ACC112 (cell line): ENCODE data around the gene CCDC169.

Experiments used
- H2AFZ ChIP-seq: fragments of 200-600 bp; sonication (generic); one replicate; pipeline ENCODE4 v1.6.0; 2017; ENCODE audit warnings: antibody characterized with exemption, low read length; ENCODE audit not compliant: unreplicated experiment
- H3K27ac ChIP-seq: fragments of 200-600 bp; sonication (generic); 2 replicates; pipeline ENCODE4 v1.5.1; 2014; ENCODE audit warnings: low read depth, mild to moderate bottlenecking, antibody characterized with exemption, low read length, moderate library complexity
- H3K27me3 ChIP-seq: fragments of 200-600 bp; sonication (generic); 2 replicates; pipeline ENCODE4 v1.6.1; 2014; ENCODE audit warnings: mild to moderate bottlenecking, antibody characterized with exemption, low read length, moderate library complexity, mixed read lengths; ENCODE audit not compliant: insufficient read depth
- H3K36me3 ChIP-seq: fragments of 200-600 bp; sonication (generic); 2 replicates; pipeline ENCODE4 v1.6.1; 2016; ENCODE audit warnings: mild to moderate bottlenecking, antibody characterized with exemption, low read length, moderate library complexity, mixed read lengths; ENCODE audit not compliant: insufficient read depth
- H3K4me1 ChIP-seq: fragments of 200-600 bp; sonication (generic); one replicate; pipeline ENCODE4 v1.6.1; 2016; ENCODE audit warnings: low read length, mixed read lengths; ENCODE audit not compliant: insufficient read depth, unreplicated experiment, control insufficient read depth
- H3K4me3 ChIP-seq: fragments of 200-600 bp; sonication (generic); 2 replicates; pipeline ENCODE4 v1.5.1; 2014; ENCODE audit warnings: mild to moderate bottlenecking, low read depth, low read length
- H3K79me2 ChIP-seq: fragments of 200-600 bp; sonication (generic); one replicate; pipeline ENCODE4 v1.6.0; 2016; ENCODE audit warnings: low read length; ENCODE audit not compliant: control insufficient read depth, unreplicated experiment, insufficient read depth

Gene CCDC169

GRCh38 chr13:36297366-36298338 lies at the start of gene CCDC169:
Gene CCDC169 (minus strand): TSS chr13:36297814. CDS start chr13:36297719, 95 bp downstream.
- H3K4me3 ChIP-seq: peak within 1 kb of the TSS; percentile 92
- peaks cover under 1% of the 10 kb centered on the region; the same call in 1 of the 2 replicates for H3K36me3 ChIP-seq
- H2AFZ ChIP-seq: peak within 1 kb of the TSS; percentile 91
- H3K79me2 ChIP-seq: peaks cover 6% of the 10 kb centered on the region
- peaks cover 16% of the 10 kb centered on the region for H3K4me1 ChIP-seq
- no peaks in the 10 kb centered on the region for H3K27me3 ChIP-seq
- peak within 1 kb of the TSS; percentile 44 for H3K27ac ChIP-seq

- Histone ChIP-seq H3K27ac (peak within 1 kb of the TSS; percentile 99), H3K27me3 (no peaks in the 10 kb centered on the region), H3K4me1 (peaks cover 20% of the 10 kb centered on the region), H3K79me2 (peaks cover 38% of the 10 kb centered on the region), H2AFZ (peak within 1 kb of the TSS; percentile 74), H3K4me3 (peak within 1 kb of the TSS; percentile 84), H3K36me3 (no peaks in the 10 kb centered on the region)
These were observed 48.8 kb upstream of the CCDC169 start, which contains the start of gene SPART for GRCh38 chr13:36346222-36347083. Gene SPART (minus strand): TSS chr13:36346394. CDS start chr13:36335830, 10,564 bp downstream.

GRCh38 chr13:36345438-36346221 lies 48.0 kb upstream of the CCDC169 start:
- Histone ChIP-seq H3K79me2 (peaks cover 46% of the 10 kb centered on the region), H3K27me3 (no peaks in the 10 kb centered on the region), H3K4me1 (peaks cover 22% of the 10 kb centered on the region), H3K27ac (peak overlapping the region; percentile 99), H3K4me3 (peak overlapping the region; percentile 84), H3K36me3 (no peaks in the 10 kb centered on the region), H2AFZ (no peak overlapping the region)

GRCh38 chr13:36344886-36345437 lies 47.3 kb upstream of the CCDC169 start:
- H3K27me3 ChIP-seq: no peaks in the 10 kb centered on the region
- no peak overlapping the region for H2AFZ ChIP-seq
- H3K4me1 ChIP-seq: peaks cover 22% of the 10 kb centered on the region
- peaks cover 50% of the 10 kb centered on the region for H3K79me2 ChIP-seq
- H3K4me3 ChIP-seq: peak overlapping the region; percentile 84
- H3K36me3 ChIP-seq: no peaks in the 10 kb centered on the region
- peak overlapping the region; percentile 99 for H3K27ac ChIP-seq

GRCh38 chr13:36344173-36344572 lies 46.6 kb upstream of the CCDC169 start:
- Histone ChIP-seq H3K4me3 (peak overlapping the region; percentile 84), H3K4me1 (peaks cover 22% of the 10 kb centered on the region), H2AFZ (no peak overlapping the region), H3K79me2 (peaks cover 57% of the 10 kb centered on the region), H3K27ac (peak overlapping the region; percentile 99), H3K27me3 (no peaks in the 10 kb centered on the region), H3K36me3 (no peaks in the 10 kb centered on the region)

GRCh38 chr13:36343766-36344165 lies 46.2 kb upstream of the CCDC169 start:
- Histone ChIP-seq H2AFZ (no peak overlapping the region), H3K27me3 (no peaks in the 10 kb centered on the region), H3K27ac (peak overlapping the region; percentile 99), H3K79me2 (peaks cover 62% of the 10 kb centered on the region), H3K36me3 (no peaks in the 10 kb centered on the region), H3K4me3 (peak overlapping the region; percentile 84), H3K4me1 (peaks cover 22% of the 10 kb centered on the region)

- Histone ChIP-seq H3K79me2 (peaks cover 72% of the 10 kb centered on the region), H3K4me1 (peaks cover 22% of the 10 kb centered on the region), H3K4me3 (no peak overlapping the region), H3K36me3 (no peaks in the 10 kb centered on the region), H3K27ac (no peak overlapping the region), H3K27me3 (no peaks in the 10 kb centered on the region), H2AFZ (no peak overlapping the region)
These were observed 45.1 kb upstream of the CCDC169 start for GRCh38 chr13:36342715-36343114.

- H3K36me3 ChIP-seq: no peaks in the 10 kb centered on the region
- peak overlapping the region; percentile 47; the same call in 1 of the 2 replicates for H3K27ac ChIP-seq
- no peak overlapping the region for H2AFZ ChIP-seq
- H3K79me2 ChIP-seq: peaks cover 82% of the 10 kb centered on the region
- H3K4me1 ChIP-seq: peaks cover 27% of the 10 kb centered on the region
- H3K27me3 ChIP-seq: no peaks in the 10 kb centered on the region
- H3K4me3 ChIP-seq: peak overlapping the region; percentile 24; the same call in 1 of the 2 replicates
These were observed 44.1 kb upstream of the CCDC169 start for GRCh38 chr13:36341718-36342117.

GRCh38 chr13:36339600-36340155 lies 42.1 kb upstream of the CCDC169 start:
- Histone ChIP-seq H3K27ac (no peak overlapping the region), H3K79me2 (peaks cover 94% of the 10 kb centered on the region)

More at GRCh38 chr13:36339600-36340155, 42.1 kb upstream of the CCDC169 start:
- no peaks in the 10 kb centered on the region for H3K27me3 ChIP-seq
- no peak overlapping the region for H2AFZ ChIP-seq
- no peak overlapping the region for H3K4me3 ChIP-seq
- peaks cover 5% of the 10 kb centered on the region; the same call in 1 of the 2 replicates for H3K36me3 ChIP-seq
- H3K4me1 ChIP-seq: peaks cover 34% of the 10 kb centered on the region
